ENCODE results near the gene SPATC1L.
"Not testable (repeated sequence)": the region's sequence is repeated elsewhere in the genome, so short reads cannot be mapped to it uniquely, and the experiment has no call there.

SPATC1L gene

DNA sequence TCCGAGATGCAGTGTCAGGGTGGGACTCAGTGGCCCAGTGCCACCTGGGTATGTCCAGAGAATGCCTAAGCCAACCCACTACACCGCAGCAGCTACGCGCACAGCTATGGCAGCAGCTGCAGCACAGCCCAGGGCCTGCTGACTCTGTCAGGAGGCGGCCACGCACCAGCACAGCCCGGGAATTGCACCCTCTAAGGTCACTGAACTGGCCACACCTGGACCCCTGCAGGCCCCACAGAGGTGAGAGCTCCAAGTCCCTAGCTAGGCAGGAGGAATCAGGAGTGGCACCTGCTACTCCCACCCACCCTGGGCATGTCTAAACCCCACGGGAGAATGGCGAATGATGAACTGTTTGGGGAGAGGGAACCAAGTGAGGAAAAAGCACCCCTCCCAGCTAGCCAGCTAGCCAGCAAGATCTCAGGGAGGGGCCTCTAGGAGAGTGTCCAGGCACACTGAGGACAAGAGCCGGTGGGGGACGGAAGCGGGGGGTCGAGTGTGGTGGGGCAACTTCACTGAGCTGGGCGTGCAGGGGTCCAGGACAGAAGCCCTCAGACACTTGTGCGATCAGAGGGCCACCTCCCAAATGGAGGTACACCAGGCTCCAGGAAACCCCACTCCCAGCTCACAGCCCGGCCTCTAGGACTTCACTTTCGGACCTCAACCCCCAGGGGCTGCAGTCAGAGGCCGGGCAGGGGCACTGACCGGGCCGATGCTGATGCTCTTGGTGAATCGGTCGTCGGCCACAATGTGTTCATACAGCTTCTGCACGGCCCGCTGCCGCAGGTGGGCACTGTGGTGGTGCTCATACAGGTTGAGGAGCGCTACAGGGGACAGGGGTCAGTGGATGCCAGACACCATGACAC lies 30.4 kb upstream of the SPATC1L start:
- no peak for DNase-seq

GRCh38 chr21:46213620-46214286 lies 29.5 kb upstream of the SPATC1L start:
- DNase-seq, result no peak

GRCh38 chr21:46212721-46213484 lies 28.6 kb upstream of the SPATC1L start:
- no peak for DNase-seq

DNA sequence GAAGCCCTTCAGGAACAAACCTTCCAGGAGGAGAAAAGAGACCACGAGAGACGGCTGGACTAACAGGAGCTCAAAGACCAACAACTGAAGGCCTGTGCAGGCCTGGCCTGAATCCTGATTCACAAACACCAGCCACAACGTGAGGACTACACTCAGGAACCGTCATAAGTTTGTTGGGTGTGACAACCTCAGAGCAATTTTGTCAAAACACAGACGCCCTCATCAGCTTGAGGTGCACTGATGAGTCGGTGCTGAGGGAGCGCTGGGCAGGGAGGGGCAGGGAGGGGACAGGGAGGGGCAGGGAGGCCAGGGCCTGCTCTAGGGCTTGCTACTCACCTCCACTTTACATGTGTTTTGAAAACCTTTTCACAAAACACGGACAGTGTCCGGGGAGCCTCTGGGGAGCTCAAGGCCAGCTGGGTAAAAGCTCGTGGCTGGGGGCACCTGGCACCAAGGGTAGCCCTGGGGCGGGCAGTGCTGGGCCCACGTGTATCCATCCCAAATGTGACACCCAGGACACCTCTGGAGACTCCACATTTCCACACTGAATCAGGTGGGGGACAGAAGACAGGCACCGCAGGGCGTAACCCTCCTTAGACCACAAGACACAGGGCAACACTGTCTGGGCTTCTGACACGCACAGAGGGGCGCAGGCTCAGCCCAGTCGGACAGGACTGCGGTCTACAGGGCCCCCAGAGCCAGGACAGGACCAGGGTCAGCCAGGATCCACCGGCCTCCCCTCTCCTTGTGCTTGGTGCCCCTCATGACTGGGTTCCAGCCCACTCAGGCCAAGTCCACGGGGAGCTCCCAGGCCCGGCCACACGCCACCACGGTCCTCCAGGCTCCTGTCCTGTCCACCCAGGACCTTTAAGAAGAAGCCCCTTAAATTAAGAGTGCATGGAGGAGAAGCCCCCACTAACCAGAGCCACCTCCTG lies 27.8 kb upstream of the SPATC1L start:
- no peak for DNase-seq

GRCh38 chr21:46211376-46211775 lies 27.1 kb upstream of the SPATC1L start:
- no peak for DNase-seq

DNA sequence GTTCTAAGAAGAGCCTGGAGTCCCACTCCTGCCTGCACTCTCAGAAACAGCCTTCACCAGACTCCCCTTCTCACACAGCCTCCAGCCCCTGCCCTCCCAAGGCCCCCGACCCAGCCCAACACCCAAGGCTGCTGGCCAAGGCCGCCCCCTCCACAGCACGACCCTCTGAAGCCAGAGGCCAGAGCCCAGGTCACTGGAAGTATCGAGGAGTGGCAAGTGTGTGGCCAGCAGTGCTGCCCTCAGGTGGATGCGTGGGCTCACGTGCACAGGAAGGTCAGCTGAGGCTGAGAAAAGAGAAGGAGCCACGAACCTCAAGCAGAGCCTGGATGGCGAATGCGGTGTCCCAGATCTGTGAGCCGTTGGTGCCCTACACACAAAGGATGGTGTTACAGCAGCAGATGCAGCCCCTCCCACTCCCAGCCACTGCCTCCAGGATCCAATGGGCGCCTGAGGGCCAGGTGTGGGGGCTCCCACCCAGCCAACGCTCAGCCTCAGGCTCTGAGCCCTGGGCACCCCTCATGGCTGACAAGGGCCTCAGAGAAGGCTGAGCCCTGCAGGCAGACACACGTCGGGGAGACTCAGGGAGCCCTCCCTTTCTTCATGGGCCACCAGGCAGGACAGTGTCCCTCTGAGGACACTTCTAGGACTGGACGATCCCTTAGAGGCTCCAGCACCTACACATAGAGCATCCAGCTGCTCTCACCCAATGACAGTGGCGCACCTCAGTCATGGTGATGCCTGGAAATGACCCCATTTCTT lies 26.3 kb upstream of the SPATC1L start:
- no peak for DNase-seq

DNA sequence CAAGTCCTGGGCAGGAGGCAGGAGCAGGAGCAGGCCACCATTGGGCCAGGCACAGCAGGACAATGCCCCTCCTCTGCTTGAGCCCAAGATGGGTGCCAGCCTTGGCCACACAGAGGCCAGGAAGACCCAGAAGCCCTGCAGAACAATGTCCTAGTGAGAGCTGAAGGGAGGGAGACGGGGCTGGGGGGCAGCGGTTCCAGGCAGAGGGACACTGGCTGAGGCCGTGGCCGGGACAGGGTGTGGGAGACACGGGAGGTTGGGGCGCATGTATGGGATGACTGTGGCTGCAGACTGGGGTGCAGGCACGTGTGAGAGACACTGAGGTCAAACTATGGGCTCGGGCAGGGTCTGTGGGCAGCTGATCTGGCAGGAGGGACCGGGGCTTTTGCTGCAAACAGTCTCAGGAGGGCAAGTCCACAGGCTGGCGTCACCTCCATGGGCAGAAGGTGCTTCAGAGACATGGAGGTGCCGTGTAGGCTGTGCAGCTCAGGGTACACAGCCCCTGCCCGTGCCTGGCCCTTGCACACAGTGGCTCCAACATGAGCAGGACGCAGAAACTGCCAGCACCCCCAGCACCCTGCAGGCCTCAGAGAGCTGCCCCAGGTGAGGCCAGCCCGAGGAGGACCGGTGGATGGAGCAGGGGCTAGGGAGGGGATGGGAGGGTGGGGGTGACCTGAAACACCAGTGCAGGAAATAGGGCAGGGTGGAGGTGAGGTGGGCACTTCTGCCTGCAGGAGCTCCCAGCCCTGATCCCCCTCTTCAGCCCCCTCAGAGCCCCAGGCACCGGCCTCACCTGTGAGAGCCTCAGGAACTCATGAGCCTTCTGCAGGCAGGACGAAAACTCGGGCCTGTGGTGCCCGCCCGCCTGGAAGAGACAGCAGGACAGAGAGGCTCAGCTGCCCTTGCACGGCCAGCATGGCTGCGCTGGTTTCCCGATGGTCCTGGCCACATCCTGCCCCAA lies 24.8 kb upstream of the SPATC1L start:
- no peak for DNase-seq

- no peak for DNase-seq
Observed at GRCh38 chr21:46207920-46208591, 23.8 kb upstream of the SPATC1L start.

GRCh38 chr21:46207006-46207919 lies 23.0 kb upstream of the SPATC1L start:
- no peak for DNase-seq

- DNase-seq, result no peak
Observed at GRCh38 chr21:46206163-46207005, 22.1 kb upstream of the SPATC1L start.

DNA sequence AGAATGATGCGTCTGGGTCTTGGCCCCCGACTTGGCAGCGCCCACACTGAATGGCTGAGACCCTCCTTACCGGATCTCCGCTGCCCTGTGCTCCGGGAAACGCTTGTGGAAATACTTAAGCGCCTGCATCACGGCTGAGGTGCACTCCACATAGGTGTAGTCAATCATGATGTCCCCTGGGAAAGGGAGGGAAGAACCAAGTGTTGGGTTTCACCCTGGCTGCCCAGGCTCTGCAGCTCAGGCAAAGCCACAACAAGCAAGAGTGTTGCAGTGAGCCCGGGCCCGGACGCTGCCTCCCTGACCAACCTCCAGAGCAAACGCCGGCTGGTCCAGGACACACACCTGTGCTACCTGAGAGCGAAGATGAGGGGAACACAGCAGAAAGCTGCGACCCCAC lies 21.5 kb upstream of the SPATC1L start:
- DNase-seq, result no peak

DNA sequence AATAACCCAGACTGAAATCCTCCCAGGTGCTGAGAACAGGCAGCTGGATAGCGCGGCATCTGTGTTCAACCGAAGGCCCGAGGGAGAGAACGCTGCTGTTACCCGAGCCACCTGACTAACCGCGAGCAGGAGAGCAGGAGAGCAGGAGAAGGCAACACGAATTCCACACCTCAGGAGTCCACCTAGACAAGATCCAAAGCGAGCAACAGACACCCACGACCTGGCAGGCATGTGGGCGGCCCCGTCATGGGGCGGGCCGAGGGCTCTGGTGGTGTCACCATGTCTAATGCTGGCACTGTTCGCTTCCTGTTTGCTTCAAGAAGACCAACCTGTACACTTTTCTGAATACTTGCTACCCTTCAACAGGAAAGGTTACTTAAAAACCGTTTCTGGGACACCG lies 20.9 kb upstream of the SPATC1L start:
- no peak for DNase-seq

- no peak for DNase-seq
Observed at GRCh38 chr21:46203203-46203600, 18.9 kb upstream of the SPATC1L start.

GRCh38 chr21:46202592-46203202 lies 18.4 kb upstream of the SPATC1L start:
- no peak for DNase-seq

DNA sequence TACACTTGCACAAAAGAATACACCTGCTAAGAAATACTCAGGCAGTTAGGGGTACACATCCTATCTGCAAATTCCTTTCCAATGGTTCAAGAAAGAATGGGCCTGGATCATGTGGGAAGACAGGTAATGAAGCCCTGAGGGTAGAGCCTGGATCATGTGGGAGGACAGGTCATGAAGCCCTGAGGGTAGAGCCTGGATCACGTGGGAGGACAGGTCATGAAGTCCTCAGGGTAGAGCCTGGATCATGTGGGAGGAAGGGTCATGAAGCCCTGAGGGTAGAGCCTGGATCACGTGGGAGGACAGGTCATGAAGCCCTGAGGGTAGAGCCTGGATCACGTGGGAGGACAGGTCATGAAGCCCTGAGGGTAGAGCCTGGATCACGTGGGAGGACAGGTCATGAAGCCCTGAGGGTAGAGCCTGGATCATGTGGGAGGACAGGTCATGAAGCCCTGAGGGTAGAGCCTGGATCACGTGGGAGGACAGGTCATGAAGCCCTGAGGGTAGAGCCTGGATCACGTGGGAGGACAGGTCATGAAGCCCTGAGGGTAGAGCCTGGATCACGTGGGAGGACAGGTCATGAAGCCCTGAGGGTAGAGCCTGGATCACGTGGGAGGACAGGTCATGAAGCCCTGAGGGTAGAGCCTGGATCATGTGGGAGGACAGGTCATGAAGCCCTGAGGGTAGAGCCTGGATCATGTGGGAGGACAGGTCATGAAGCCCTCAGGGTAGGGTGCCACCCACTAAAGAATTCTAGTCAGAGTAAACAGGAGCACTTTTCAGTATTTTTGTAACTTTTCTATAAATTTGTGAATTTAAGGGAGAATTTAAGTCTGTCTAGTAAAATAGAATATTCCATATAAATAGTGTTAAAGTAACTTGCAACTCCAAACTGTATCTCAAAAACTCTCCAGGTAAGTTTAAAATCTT lies 16.9 kb upstream of the SPATC1L start:
- not testable (repeated sequence) for DNase-seq
